ENCODE results near the gene PCNX1. TPM values are rescaled to one million over a fixed set of nuclear protein-coding genes. Genes with fewer than 3 reads are reported as not detected.

PCNX1 gene
- total and polyA plus RNA-seq, 4 donors: 5.7 to 41.2 (median 18.2) TPM

GRCh38 chr14:71071042-71071441, 163.8 kb downstream of the PCNX1 start:
- DNase-seq (ENCODE audit: low spot score): no peak
- H3K27me3 ChIP-seq (ENCODE audit: control insufficient read depth in 4 of 4, insufficient read depth in 4 of 4, low read length in 3 of 4): no peaks in the 10 kb centered on the region
- H3K9me3 ChIP-seq (ENCODE audit: control insufficient read depth in 4 of 4, low read length in 3 of 4): no peaks in the 10 kb centered on the region
- WGBS: 96% methylated on average over 1 of the region's 1 CpG
- no peak overlapping the region for H3K4me3 ChIP-seq (ENCODE audit: low read depth in 1 of 3, low read length in 3 of 3)
- H3K36me3 ChIP-seq (ENCODE audit: control insufficient read depth in 4 of 4, insufficient read depth in 3 of 4, low read depth in 1 of 4, low read length in 3 of 4): peaks cover 0 to 36% (median 17%) of the 10 kb centered on the region in 4 donors
- no peaks in the 10 kb centered on the region for H3K4me1 ChIP-seq (ENCODE audit: control insufficient read depth in 4 of 4, insufficient read depth in 4 of 4, low read length in 3 of 4)
- H3K9ac ChIP-seq (ENCODE audit: low read depth in 1 of 2, low read length in 2 of 2): no peak overlapping the region
- no peak overlapping the region for H3K27ac ChIP-seq (ENCODE audit: low read depth in 1 of 2, low read length in 2 of 2)
- no peak for TF ChIP-seq RXRA (IDR thresholded peaks at IDR 0.05)
- no peak for TF ChIP-seq MAX (IDR thresholded peaks at IDR 0.05)
- TF ChIP-seq FOXA2 (IDR thresholded peaks at IDR 0.05): no peak
- no peak for TF ChIP-seq ZBTB33 (IDR thresholded peaks at IDR 0.05)
- no peak for TF ChIP-seq YY1 (IDR thresholded peaks at IDR 0.05)
- TF ChIP-seq SP1 (IDR thresholded peaks at IDR 0.05): no peak
- TF ChIP-seq EGR1 (IDR thresholded peaks at IDR 0.05; ENCODE audit: low read depth in 2 of 2): no peak
- TF ChIP-seq REST (IDR thresholded peaks at IDR 0.05): no peak
- no peak for TF ChIP-seq ATF3 (IDR thresholded peaks at IDR 0.05)
- TF ChIP-seq RAD21 (IDR thresholded peaks at IDR 0.05): no peak
- no peak for TF ChIP-seq HNF4A (conservative IDR thresholded peaks at IDR 0.05)

GRCh38 chr14:71076462-71077092, 169.3 kb downstream of the PCNX1 start:
- Histone ChIP-seq H3K9me3 (ENCODE audit: control insufficient read depth in 4 of 4, low read length in 3 of 4) (peaks cover 0 to 7% (median 3%) of the 10 kb centered on the region in 4 donors), H3K4me1 (ENCODE audit: control insufficient read depth in 4 of 4, insufficient read depth in 4 of 4, low read length in 3 of 4) (no peaks in the 10 kb centered on the region), H3K9ac (ENCODE audit: low read depth in 1 of 2, low read length in 2 of 2) (no peak overlapping the region), H3K27ac (ENCODE audit: low read depth in 1 of 2, low read length in 2 of 2) (no peak overlapping the region), H3K4me3 (ENCODE audit: low read depth in 1 of 3, low read length in 3 of 3) (no peak overlapping the region), H3K36me3 (ENCODE audit: control insufficient read depth in 4 of 4, insufficient read depth in 3 of 4, low read depth in 1 of 4, low read length in 3 of 4) (peaks cover 0 to 52% (median 36%) of the 10 kb centered on the region in 4 donors), H3K27me3 (ENCODE audit: control insufficient read depth in 4 of 4, insufficient read depth in 4 of 4, low read length in 3 of 4) (no peaks in the 10 kb centered on the region)
- 98% methylated on average over 1 of the region's 1 CpG for WGBS
- DNase-seq (ENCODE audit: low spot score): no peak
- TF ChIP-seq REST (IDR thresholded peaks at IDR 0.05): no peak
- TF ChIP-seq HNF4A (conservative IDR thresholded peaks at IDR 0.05): no peak
- TF ChIP-seq ZBTB33 (IDR thresholded peaks at IDR 0.05): no peak
- TF ChIP-seq NR2F2 (IDR thresholded peaks at IDR 0.05): no peak
- no peak for TF ChIP-seq RXRA (IDR thresholded peaks at IDR 0.05)
- TF ChIP-seq CTCF (IDR thresholded peaks at IDR 0.05; ENCODE audit: low read depth, low read length, missing input control): no peak
- TF ChIP-seq SP1 (IDR thresholded peaks at IDR 0.05): no peak
- TF ChIP-seq YY1 (IDR thresholded peaks at IDR 0.05): no peak
- TF ChIP-seq MAX (IDR thresholded peaks at IDR 0.05): no peak
- TF ChIP-seq RAD21 (IDR thresholded peaks at IDR 0.05): no peak
- no peak for TF ChIP-seq TAF1 (conservative IDR thresholded peaks at IDR 0.05)
- TF ChIP-seq JUND (IDR thresholded peaks at IDR 0.05): no peak
- TF ChIP-seq EGR1 (IDR thresholded peaks at IDR 0.05; ENCODE audit: low read depth in 2 of 2): no peak
- no peak for TF ChIP-seq HNF4G (IDR thresholded peaks at IDR 0.05)
- no peak for TF ChIP-seq ATF3 (IDR thresholded peaks at IDR 0.05)

All from liver (tissue), 9 donors.